HG03342 (cell line): ENCODE data around the gene PBX1.
"Not testable (repeated sequence)": the region's sequence is repeated elsewhere in the genome, so short reads cannot be mapped to it uniquely, and the experiment has no call there.

Experiments used
- ATAC-seq: cut with Tn5 transposase; IDR thresholded peaks from one replicate; pipeline ENCODE4 v1.9.1; 2021; ENCODE audit warnings: mild to moderate bottlenecking, moderate library complexity; ENCODE audit not compliant: unreplicated experiment

The PBX1 gene

DNA sequence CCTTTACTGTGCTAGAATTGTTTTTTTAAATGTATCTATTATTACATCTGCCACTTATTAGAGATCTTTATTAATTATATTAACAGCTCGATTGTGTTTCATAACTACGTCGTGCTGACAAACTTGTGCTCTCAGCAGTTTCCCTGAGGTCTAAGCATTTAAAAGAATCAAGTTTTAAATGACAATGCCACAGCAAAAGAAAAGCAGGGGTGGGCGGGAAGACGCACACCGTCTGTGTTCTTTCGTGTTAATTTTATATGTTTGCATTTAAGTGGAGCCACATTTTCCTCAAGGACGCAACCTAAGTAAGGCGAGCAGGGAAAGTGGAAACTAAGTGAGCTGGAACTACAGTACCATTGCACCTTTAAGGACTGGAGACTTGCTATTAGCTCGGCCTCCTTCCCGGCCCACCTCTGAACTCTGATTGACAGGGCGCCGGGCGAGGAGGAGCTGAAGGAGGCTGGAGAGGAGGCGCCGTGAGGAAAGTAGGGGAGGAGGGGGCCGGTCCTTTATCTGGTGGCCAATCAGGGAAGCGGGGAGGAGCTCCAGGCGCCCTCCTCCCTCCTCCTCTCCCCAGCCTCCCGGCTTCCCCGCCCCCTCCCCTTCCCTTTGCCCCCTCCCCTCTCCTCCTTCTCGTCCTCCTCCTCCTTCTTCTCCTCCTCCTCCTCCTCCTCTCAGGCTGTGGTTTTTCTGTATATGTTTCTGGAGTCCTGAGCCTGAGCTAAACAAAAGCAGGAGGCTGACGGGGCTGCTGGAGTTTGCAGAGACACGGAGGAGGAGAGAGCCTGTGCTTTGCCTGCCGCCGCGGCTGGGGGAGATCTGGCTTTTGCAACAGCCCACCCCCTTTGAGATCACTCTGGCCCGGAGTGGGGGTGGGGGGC is at the start of gene PBX1:
Gene PBX1, plus strand, starts transcription at position 724 of the 881 bp plus-strand sequence.
- ATAC-seq, result peak; percentile 100

- no peak for ATAC-seq
These were observed 48.5 kb upstream of the PBX1 start for GRCh38 chr1:164510435-164510834.

DNA sequence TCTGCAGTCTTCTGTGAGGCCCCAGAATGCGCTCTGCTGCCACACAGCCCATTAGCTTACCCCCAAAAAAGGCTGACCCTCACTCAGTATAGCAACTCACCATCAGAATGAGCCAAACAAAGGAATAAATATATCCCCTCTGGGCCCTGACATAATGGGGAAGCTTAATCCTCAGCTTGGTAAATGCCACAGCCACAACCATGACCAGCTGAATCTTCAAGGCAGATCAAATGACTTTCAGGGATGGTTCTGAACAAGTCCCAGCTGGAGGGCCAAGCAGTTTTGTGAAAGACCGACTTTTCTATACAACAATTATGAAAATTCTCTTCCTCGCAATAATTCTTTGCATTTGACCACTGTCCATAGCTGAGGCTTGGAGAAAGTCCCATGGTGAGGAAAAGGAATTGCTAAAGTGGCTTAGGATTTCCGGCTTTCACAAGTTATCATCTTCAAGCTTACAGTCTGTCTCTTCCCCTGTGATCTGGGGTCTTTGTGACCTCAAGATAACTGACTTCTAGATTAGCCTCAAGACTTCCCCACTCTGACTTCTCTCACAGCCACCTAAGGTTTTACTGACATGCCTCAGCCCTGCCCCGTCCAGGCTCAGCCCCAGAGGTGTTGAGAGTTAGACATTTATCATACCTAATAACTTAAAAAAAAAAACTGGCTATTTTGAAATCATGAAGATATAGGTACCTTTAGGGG is 47.8 kb upstream of the PBX1 start:
- no peak for ATAC-seq

DNA sequence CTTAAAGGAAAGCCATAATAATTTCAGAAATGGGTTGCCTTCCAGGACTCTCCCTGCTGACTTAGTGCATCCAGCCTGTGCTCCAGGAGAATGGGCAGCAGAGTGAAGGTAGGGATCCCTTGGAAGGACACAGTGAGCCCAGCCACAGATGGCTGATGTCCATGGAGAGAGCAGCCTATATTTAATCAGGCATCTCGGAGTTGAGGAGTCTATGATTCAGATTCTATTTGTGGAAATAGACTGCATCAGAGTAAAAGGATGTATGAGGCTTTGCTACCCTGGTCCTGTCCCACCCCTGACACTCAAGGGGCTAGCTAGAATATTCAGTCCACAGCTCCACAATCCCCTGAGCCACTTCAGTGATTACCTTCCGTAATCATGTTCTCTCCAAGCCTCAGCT is 43.8 kb upstream of the PBX1 start:
- no peak for ATAC-seq

GRCh38 chr1:164515711-164516331 is 43.2 kb upstream of the PBX1 start:
- no peak for ATAC-seq

DNA sequence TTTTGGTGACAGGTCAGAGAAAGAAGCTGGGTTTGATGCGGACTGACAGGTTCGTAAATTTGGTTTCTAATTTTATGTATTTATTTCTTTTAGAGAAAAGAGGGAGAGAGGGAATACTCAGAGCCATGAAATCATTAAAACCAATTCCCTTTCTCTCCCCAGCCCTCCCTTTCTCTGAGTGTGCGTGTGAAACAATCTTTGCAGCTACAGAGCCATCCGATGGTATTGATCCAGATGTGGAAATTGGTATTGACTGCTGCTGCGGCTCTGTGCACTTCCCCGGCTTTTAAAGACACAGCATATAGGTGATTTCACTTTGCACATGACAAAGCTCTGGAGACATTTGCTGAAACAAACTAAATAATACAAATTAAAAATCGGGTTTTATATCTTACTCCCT is 42.4 kb upstream of the PBX1 start:
- no peak for ATAC-seq

GRCh38 chr1:164518692-164519332 is 40.2 kb upstream of the PBX1 start:
- no peak for ATAC-seq

- ATAC-seq, result no peak
These were observed 39.6 kb upstream of the PBX1 start for GRCh38 chr1:164519426-164519825.

DNA sequence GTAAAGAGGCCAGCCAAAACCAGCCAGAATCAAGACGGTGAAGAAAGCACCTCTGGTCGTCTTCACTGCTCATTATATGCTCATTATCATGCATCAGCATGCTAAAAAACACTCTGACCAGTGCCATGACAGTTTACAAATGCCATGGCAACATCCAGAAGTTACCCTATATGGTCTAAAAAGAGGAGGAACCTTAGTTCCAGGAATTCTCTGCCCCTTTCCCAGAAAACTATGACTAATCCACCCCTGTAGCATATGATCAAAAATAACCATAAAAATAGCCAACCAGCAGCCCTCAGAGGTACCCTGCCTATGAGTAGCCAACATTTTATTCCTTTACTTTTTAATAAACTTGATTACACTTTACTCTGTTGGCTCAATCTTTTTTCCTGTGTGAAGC is 34.2 kb upstream of the PBX1 start:
- ATAC-seq, result no peak

GRCh38 chr1:164534863-164535610 is 23.9 kb upstream of the PBX1 start:
- ATAC-seq, result no peak

DNA sequence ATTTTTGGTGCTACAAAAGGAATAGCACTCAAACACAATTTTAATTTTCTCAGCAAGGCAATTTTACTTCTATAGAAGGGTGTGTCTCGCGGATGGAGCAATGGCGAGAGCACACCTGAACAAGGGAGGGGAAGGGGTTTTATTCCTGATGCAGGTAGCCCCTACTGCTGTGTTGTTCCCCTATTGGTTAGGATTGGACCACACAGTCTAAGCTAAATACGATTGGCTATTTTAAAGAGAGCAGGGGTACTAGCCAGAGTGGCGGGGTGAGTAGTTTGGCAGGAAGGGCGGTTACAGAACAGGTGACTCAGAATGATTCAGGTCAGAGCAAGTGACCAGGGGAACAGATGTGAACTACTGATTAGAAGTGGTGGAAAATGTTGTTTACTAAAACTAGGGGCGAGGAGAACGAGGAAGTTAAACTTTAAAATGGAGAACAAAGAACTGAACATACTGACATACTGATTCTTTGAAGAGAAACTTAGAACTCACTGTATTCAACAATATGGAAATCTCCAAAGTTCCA is 6.5 kb upstream of the PBX1 start:
- ATAC-seq, result not testable (repeated sequence)

GRCh38 chr1:164557270-164557669 is 1.7 kb upstream of the PBX1 start:
- no peak for ATAC-seq

DNA sequence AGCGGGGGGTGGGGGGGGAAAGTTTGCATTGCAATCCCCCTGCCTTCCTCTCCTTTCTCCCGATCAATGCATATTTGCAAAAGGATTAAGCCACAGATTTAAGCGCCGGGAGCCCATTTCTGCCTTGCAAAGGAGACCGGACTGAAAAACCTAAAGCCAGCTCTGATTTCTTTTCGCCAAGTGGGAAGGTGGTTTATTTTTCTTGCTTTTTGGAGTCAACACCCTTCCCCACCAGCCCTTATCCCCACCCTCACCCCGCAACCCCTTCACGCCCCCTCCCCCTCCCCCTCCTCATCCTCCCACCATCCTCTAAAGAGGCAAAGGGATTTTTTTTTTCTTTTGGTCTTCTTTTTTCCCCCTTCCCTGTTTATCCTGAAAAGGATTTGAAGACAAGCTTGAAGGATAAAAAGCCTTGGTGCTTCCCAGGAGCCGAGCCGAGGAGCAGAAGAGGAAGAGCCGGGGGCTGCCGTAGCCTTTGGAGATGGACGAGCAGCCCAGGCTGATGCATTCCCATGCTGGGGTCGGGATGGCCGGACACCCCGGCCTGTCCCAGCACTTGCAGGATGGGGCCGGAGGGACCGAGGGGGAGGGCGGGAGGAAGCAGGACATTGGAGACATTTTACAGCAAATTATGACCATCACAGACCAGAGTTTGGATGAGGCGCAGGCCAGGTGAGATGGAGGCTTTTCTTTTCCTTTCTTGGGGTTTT is 513 bp downstream of the PBX1 start:
- no peak for ATAC-seq

GRCh38 chr1:164560121-164560541 is 1.1 kb downstream of the PBX1 start:
- no peak for ATAC-seq

DNA sequence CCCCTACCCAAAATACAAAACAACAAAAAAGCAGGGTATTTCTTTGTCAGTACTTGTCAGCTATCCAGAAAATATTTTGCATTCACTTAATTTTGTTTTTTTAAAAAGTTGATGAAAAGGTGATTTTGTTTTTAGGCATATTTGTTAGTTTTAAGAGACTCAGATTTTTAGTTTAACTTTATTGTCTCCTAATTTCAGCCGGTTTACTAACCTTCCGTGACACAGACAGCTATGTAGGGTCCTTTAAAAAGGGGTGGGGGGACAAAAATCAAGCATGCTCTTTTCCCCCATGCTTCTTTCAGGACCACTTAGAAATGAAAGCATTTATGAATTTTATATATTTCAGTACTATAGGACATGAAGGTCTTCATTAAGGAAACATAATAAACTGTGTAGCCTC is 1.6 kb downstream of the PBX1 start:
- ATAC-seq, result no peak

DNA sequence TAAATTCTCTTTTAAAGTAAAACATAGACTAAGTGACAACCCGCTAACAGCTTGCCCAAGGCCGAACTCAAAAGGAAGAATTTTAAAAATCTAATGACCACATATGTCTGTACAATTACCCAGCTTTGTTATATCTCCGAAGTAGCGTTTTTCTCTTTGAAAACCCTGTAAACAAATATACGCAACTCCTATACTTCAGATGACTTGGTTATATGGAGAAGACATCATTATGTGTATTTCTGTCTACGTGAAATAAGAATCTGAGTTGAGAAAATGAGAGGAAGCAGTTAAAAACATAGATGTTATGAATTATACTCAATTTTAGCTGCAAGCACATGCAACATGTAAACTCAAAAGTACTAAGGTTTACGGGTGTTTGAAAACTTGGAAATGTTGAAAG is 2.0 kb downstream of the PBX1 start:
- no peak for ATAC-seq

DNA sequence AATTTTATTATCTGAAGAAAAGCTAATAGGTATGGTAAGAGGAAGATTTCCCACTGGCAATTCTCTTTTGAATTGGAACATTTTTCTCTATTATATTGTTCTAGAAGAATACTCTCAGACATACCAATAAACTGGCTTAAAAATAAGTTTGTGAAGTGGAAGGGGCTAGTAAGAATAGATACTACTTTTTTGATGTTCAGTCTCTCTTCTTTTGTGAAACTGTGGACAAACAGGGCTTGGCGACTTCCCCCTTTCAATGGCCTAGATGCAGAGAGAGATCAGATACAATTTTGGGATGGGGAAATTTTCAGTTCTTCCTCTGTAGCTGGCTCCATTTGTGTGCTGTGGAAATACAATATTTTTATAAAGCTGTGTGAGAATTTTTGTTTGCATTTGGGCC is 2.5 kb downstream of the PBX1 start:
- ATAC-seq, result no peak

DNA sequence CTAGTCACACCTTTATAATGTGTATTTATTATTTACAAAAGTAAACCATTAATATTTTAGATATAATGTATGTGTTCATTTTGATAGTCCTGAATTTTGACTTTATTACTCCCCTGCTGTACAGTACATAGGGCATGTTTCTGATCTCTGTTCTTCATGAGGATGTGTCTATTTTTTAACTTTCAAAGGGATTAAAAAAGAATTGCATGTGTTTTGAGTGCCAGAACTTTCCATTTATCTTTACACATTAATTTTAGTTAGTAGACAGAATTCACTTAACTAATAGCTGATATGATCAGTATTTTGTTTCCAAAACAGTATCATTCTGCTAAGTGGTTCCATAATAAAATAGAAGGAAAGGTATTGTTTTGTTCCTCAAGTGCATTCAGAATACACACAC is 3.1 kb downstream of the PBX1 start:
- ATAC-seq, result no peak

GRCh38 chr1:164562511-164562910 is 3.5 kb downstream of the PBX1 start:
- no peak for ATAC-seq
